Astrocyte of the spinal cord (primary cell): ENCODE results near the gene TMEM171.

ENCODE experiments used
- DNase-seq: peaks from one replicate; pipeline ENCODE4 v3.0.0; 2011; ENCODE audit warnings: low read depth, low spot score
- H3K4me3 ChIP-seq: 2 replicates; pipeline ENCODE4 v1.5.1; 2011; ENCODE audit warnings: low read depth, mild to moderate bottlenecking, low read length, moderate library complexity
- CTCF ChIP-seq: IDR thresholded peaks from 2 replicates; pipeline ENCODE4 v1.5.1; 2012; ENCODE audit warnings: low read depth, mild to moderate bottlenecking, low read length, inconsistent platforms
- in situ Hi-C: cut with HindIII; loops from 2 replicates; pipeline ENCODE4 v1.10.0; 2017; ENCODE audit warnings: low sequenced_read_pairs

The TMEM171 gene

GRCh38 chr5:73154208-73155006, 34.0 kb downstream of the TMEM171 start:
- in situ Hi-C loops: no loop called here
- no peak for TF ChIP-seq CTCF
- no peak overlapping the region for H3K4me3 ChIP-seq
- DNase-seq: no peak

- no peak for TF ChIP-seq CTCF
- no peak overlapping the region for H3K4me3 ChIP-seq
- peak; percentile 50 for DNase-seq
- in situ Hi-C loops: no loop called here
Observed at GRCh38 chr5:73155271-73156222, 35.2 kb downstream of the TMEM171 start.

- no peak for TF ChIP-seq CTCF
- in situ Hi-C loops: no loop called here
- no peak overlapping the region for H3K4me3 ChIP-seq
- no peak for DNase-seq
Observed at GRCh38 chr5:73157414-73158303, 37.3 kb downstream of the TMEM171 start.

- DNase-seq: no peak
- TF ChIP-seq CTCF: no peak
- H3K4me3 ChIP-seq: no peak overlapping the region
- in situ Hi-C loops: no loop called here
Observed at GRCh38 chr5:73158313-73158712, 37.9 kb downstream of the TMEM171 start.

GRCh38 chr5:73160239-73160671, 39.9 kb downstream of the TMEM171 start:
- in situ Hi-C loops: no loop called here
- peak; percentile 7 for DNase-seq
- no peak for TF ChIP-seq CTCF
- no peak overlapping the region for H3K4me3 ChIP-seq

GRCh38 chr5:73170522-73170921, 50.1 kb downstream of the TMEM171 start:
- peak; percentile 54 for TF ChIP-seq CTCF
- no peak overlapping the region for H3K4me3 ChIP-seq
- no peak for DNase-seq
- in situ Hi-C loops: no loop called here
